Measurements from ENCODE around the gene TAF9B. TPM values are rescaled to one million over a fixed set of nuclear protein-coding genes. Genes with fewer than 3 reads are reported as not detected.

Gene TAF9B
- total and polyA plus RNA-seq, 12 donors, result 6.6 to 14.6 (median 11.3) TPM

DNA sequence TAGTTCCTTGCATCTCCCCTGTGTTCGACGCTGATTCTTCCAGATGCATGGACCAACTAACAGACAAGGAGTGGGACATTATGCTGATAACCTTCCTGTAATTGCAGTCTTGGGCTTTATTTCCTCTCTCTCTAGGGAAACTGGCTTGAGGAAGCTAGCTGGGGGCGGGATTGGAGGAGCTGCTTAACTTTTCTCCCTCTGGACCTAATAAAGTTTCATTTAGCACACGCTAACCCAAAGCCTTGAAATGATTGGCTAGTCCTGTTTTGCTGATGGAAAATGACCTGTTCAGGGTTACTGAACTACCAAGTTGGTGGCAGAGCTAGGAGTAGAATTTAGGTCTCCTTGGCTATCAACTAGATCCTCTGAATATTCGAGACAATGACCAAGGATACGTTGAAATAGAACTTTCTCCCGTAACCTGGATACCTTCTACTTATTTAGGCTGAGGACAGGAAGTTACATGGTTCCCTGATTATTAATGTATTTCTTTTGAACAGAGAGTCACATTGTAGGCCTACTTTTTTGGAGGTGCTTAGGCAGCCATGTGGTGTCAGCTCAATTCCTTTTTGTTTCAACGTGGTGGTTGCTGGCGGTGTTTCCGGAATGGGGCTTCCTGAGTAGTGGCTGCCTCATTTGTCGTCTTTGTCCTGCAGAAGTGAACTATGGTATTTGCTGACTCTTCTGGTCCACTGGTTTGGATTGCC, 33.4 kb downstream of the TAF9B start:
- peak overlapping the region in 3 of 5 donors; percentile 27 to 96 (median 95) for H3K27ac ChIP-seq
- WGBS, 4 donors, result 52 to 61% (median 56%) methylated on average over 7 to 11 of the region's 11 CpGs
- no peak for DNase-seq
- H3K4me3 ChIP-seq, result peak overlapping the region in 1 of 4 donors; percentile 49
- H3K9me3 ChIP-seq (replicated peaks in 1 of 3), result no peaks in the 10 kb centered on the region
- H3K36me3 ChIP-seq (replicated peaks in 1 of 2), result peaks cover 4 to 5% of the 10 kb centered on the region in 2 donors
- TF ChIP-seq, protein P1, sequence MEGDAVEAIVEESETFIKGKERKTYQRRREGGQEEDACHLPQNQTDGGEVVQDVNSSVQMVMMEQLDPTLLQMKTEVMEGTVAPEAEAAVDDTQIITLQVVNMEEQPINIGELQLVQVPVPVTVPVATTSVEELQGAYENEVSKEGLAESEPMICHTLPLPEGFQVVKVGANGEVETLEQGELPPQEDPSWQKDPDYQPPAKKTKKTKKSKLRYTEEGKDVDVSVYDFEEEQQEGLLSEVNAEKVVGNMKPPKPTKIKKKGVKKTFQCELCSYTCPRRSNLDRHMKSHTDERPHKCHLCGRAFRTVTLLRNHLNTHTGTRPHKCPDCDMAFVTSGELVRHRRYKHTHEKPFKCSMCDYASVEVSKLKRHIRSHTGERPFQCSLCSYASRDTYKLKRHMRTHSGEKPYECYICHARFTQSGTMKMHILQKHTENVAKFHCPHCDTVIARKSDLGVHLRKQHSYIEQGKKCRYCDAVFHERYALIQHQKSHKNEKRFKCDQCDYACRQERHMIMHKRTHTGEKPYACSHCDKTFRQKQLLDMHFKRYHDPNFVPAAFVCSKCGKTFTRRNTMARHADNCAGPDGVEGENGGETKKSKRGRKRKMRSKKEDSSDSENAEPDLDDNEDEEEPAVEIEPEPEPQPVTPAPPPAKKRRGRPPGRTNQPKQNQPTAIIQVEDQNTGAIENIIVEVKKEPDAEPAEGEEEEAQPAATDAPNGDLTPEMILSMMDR (IDR thresholded peaks at IDR 0.05), result no peak
- TF ChIP-seq POLR2A (IDR thresholded peaks at IDR 0.05), result no peak
- intact Hi-C loops (cut with DNase I), result no loop called here
- no peaks in the 10 kb centered on the region for H3K27me3 ChIP-seq
- peaks cover 12 to 19% of the 10 kb centered on the region in 2 donors for H3K4me1 ChIP-seq (replicated peaks in 1 of 2)

DNA sequence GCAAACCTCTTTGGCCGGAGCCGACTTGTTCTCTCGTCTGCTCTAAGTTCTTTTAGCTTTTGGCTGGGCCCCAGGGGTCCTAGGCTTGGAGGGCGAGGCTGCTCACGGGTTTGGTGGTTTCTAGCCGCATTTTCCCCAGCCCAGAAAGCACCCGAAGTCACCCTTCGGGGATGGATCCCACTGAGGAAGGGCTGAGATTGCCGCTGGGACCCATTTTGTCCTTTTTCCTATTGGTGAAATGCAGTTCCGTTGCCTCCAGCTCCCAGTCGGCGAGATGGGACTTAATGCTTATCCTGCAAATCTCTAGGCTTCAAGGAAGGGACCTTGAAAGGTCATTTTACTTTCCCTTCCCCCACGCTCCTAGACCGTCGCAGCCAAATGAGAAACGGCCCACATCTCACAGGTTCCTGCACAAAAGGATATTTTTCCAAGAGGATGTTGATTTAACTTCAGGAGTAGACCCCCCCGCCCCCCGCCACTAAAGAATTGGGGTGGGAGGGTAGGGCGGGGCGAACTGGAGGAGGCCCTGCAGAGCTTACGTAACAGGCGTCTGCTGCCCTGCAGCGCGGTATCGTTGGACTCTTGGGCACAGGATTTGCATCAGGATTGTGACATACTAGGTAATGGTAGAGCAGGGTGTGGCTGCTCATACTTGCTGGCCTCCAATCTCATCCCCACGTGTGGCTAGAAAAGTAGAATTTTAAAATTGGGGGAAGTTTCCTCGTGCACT, 34.8 kb downstream of the TAF9B start:
- intact Hi-C loops (cut with DNase I), result no loop called here
- Histone ChIP-seq H3K4me1 (replicated peaks in 1 of 2) (peaks cover 12 to 18% of the 10 kb centered on the region in 2 donors), H3K27ac (peak overlapping the region; percentile 94 to 99 (median 96)), H3K9me3 (replicated peaks in 1 of 3) (no peaks in the 10 kb centered on the region), H3K27me3 (no peaks in the 10 kb centered on the region), H3K36me3 (replicated peaks in 1 of 2) (peaks cover 0 to 4% of the 10 kb centered on the region in 2 donors), H3K4me3 (peak overlapping the region; percentile 13 to 97 (median 44))
- TF ChIP-seq, protein P1 (IDR thresholded peaks at IDR 0.05), result no peak
- TF ChIP-seq POLR2A (IDR thresholded peaks at IDR 0.05), result peak in 1 of 2 donors; percentile 49
- WGBS, 4 donors, result 0 to 47% (median 13%) methylated on average over 5 to 27 of the region's 27 CpGs
- DNase-seq, result peak; percentile 58 to 79 (median 67)

DNA sequence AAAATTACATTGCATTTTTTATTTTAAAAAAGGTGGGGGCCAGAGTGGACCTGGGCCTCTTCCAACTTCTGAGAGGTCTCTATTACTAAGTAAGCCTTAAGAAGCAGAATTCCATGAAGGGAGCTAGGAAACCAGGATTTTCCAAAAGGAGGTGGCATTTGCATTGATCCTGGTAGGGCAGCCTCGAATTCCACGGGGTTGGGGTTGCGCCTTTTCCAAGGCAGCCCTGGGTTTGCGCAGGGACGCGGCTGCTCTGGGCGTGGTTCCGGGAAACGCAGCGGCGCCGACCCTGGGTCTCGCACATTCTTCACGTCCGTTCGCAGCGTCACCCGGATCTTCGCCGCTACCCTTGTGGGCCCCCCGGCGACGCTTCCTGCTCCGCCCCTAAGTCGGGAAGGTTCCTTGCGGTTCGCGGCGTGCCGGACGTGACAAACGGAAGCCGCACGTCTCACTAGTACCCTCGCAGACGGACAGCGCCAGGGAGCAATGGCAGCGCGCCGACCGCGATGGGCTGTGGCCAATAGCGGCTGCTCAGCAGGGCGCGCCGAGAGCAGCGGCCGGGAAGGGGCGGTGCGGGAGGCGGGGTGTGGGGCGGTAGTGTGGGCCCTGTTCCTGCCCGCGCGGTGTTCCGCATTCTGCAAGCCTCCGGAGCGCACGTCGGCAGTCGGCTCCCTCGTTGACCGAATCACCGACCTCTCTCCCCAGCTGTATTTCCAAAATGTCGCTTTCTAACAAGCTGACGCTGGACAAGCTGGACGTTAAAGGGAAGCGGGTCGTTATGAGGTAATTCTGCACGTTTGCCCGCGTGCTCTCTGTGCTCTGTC, 35.6 kb downstream of the TAF9B start, which contains the start of gene PGK1:
Gene PGK1, plus strand, starts transcription at position 626 of the 824 bp plus-strand sequence. Its CDS starts 93 bp downstream, at position 719.
- intact Hi-C loops (cut with DNase I), result no loop called here
- no peaks in the 10 kb centered on the region for H3K9me3 ChIP-seq (replicated peaks in 1 of 3)
- peak within 1 kb of the TSS; percentile 13 to 97 (median 44) for H3K4me3 ChIP-seq
- 0 to 61% (median 14%) methylated on average over 4 to 72 of the region's 72 CpGs for WGBS, 4 donors
- peaks cover 12 to 14% of the 10 kb centered on the region in 2 donors for H3K4me1 ChIP-seq (replicated peaks in 1 of 2)
- H3K36me3 ChIP-seq (replicated peaks in 1 of 2), result no peaks in the 10 kb centered on the region
- peak within 1 kb of the TSS; percentile 94 to 99 (median 96) for H3K27ac ChIP-seq
- DNase-seq, result peak; percentile 95 to 98 (median 96)
- peak; percentile 92 to 94 for TF ChIP-seq POLR2A (IDR thresholded peaks at IDR 0.05)
- TF ChIP-seq, protein P1 (IDR thresholded peaks at IDR 0.05), result no peak
- no peaks in the 10 kb centered on the region for H3K27me3 ChIP-seq

Data from adrenal gland (tissue), 12 donors.